Upper lobe of left lung (tissue), 6 donors: ENCODE data around the gene WIPF2. TPM values are rescaled to one million over a fixed set of nuclear protein-coding genes. Genes with fewer than 3 reads are reported as not detected.

Experiments used
- ATAC-seq, 2 donors: fragments of 200-7000 bp; cut with Tn5 transposase; one replicate each; pipeline ENCODE4 v1.9.1; 2022; ENCODE audit warnings: mild to moderate bottlenecking in 2 of 2, moderate library complexity in 2 of 2; ENCODE audit not compliant: low FRiP score in 2 of 2
- DNase-seq, 2 donors: peaks; one replicate each; pipeline ENCODE4 v3.0.0-alpha.2; 2019 to 2020
- H3K27ac ChIP-seq, 4 donors: fragments of 200-600 bp; sonication (generic); one replicate each; pipeline ENCODE4 v1.5.1; 2016 to 2019
- H3K27me3 ChIP-seq, 4 donors: fragments of 200-600 bp; sonication (generic); one replicate each; pipeline ENCODE4 v1.5.1; 2017 to 2019
- H3K36me3 ChIP-seq, 4 donors: fragments of 200-600 bp; sonication (generic); one replicate each; pipeline ENCODE4 v1.5.1; 2016 to 2019
- H3K4me1 ChIP-seq, 4 donors: fragments of 200-600 bp; sonication (generic); one replicate each; pipeline ENCODE4 v1.5.1; 2018 to 2019
- H3K4me3 ChIP-seq, 4 donors: fragments of 200-600 bp; sonication (generic); one replicate each; pipeline ENCODE4 v1.5.1; 2017 to 2019; ENCODE audit warnings: mild to moderate bottlenecking in 2 of 4, moderate library complexity in 1 of 4
- H3K9me3 ChIP-seq, 4 donors: fragments of 200-600 bp; sonication (generic); one replicate each; pipeline ENCODE4 v1.5.1; 2018 to 2019
- CTCF ChIP-seq, 6 experiments: fragments of 450-650 bp in 4 of 6; fragments of 200-600 bp in 2 of 6; sonication (generic) in 2 of 6; IDR thresholded peaks; one replicate each; pipeline ENCODE4 v1.5.1; 2016 to 2019; ENCODE audit warnings: antibody characterized with exemption in 6 of 6
- EP300 ChIP-seq, 4 donors: sonication (generic); formaldehyde crosslinking; IDR thresholded peaks; one replicate each; pipeline ENCODE4 v1.5.1; 2017; ENCODE audit warnings: antibody characterized with exemption in 4 of 4, control low read depth in 2 of 4
- POLR2A ChIP-seq, 4 donors: fragments of 450-650 bp; IDR thresholded peaks; one replicate each; pipeline ENCODE4 v1.5.1; 2016 to 2017; ENCODE audit warnings: antibody characterized with exemption in 4 of 4, mild to moderate bottlenecking in 2 of 4
- POLR2AphosphoS5 ChIP-seq, 2 donors: sonication (generic); formaldehyde crosslinking; IDR thresholded peaks; one replicate each; pipeline ENCODE4 v1.5.1; 2017; ENCODE audit warnings: antibody characterized with exemption in 2 of 2
- WGBS, 2 donors: methylation state at CpG; one replicate each; pipeline ENCODE4 v1.1.5; 2017 to 2018; 5-methylcytosine and 5-hydroxymethylcytosine counted together
- total RNA-seq, 6 donors: library from RNA; depleted of rRNA in 4 of 6; stranded (reverse); fragments of >200 nt in 4 of 6; gene quantifications; one replicate each; pipeline versions ENCODE4 v1.1.0 to v1.2.1, GENCODE V29; 2016 to 2021
- donor health status: DM: no; HTN: no; CAD: no; lungs with moderate emphysema.
- donor health status: DM: no; HTN: yes; CAD: no; lungs with severe emphysema.

Gene WIPF2
- total RNA-seq, 6 donors from 2014 or later = 19.9 to 39.8 (median 26.2) TPM

GRCh38 chr17:40317880-40318829, 99.1 kb downstream of the WIPF2 start:
- no peaks in the 10 kb centered on the region for H3K27me3 ChIP-seq
- ATAC-seq = peak; percentile 92 to 95
- peak overlapping the region; percentile 82 to 98 (median 88) for H3K4me3 ChIP-seq
- TF ChIP-seq POLR2AphosphoS5 (IDR thresholded peaks at IDR 0.05) (peak; percentile 76 to 88), EP300 (IDR thresholded peaks at IDR 0.05) (no peak), CTCF (IDR thresholded peaks at IDR 0.05) (no peak), POLR2A (IDR thresholded peaks at IDR 0.05) (peak in 3 of 4 donors; percentile 62 to 88 (median 67))
- H3K36me3 ChIP-seq = no peaks in the 10 kb centered on the region
- peaks cover 88 to 96% (median 90%) of the 10 kb centered on the region in 4 donors for H3K4me1 ChIP-seq
- H3K9me3 ChIP-seq = no peaks in the 10 kb centered on the region
- 1% methylated on average over 14 to 55 of the region's 70 CpGs for whole genome bisulfite sequencing, 2 donors
- H3K27ac ChIP-seq = peak overlapping the region; percentile 93 to 96 (median 96)
- peak; percentile 98 to 99 for DNase-seq

- peak in 1 of 2 donors; percentile 85 for DNase-seq
- H3K9me3 ChIP-seq = no peaks in the 10 kb centered on the region
- H3K4me1 ChIP-seq = peaks cover 91 to 96% (median 91%) of the 10 kb centered on the region in 4 donors
- 3% methylated on average over 9 to 13 of the region's 13 CpGs for WGBS, 2 donors
- peak overlapping the region; percentile 93 to 96 (median 96) for H3K27ac ChIP-seq
- ATAC-seq = no peak
- no peaks in the 10 kb centered on the region for H3K36me3 ChIP-seq
- H3K4me3 ChIP-seq = peak overlapping the region; percentile 82 to 98 (median 88)
- no peaks in the 10 kb centered on the region for H3K27me3 ChIP-seq
- peak in 3 of 6 experiments; percentile 20 to 28 (median 26) for TF ChIP-seq CTCF (IDR thresholded peaks at IDR 0.05)
- no peak for TF ChIP-seq POLR2AphosphoS5 (IDR thresholded peaks at IDR 0.05)
Observed at GRCh38 chr17:40318830-40319391, 99.8 kb downstream of the WIPF2 start.

- peak overlapping the region; percentile 93 to 96 (median 96) for H3K27ac ChIP-seq
- WGBS, 2 donors = 28 to 38% methylated on average over 10 of the region's 11 CpGs
- no peaks in the 10 kb centered on the region for H3K27me3 ChIP-seq
- ATAC-seq (no peak), DNase-seq (peak in 1 of 2 donors; percentile 81)
- H3K4me1 ChIP-seq = peaks cover 91 to 96% (median 91%) of the 10 kb centered on the region in 4 donors
- peak in 1 of 2 donors; percentile 46 for TF ChIP-seq POLR2AphosphoS5 (IDR thresholded peaks at IDR 0.05)
- peak in 1 of 4 donors; percentile 8 for TF ChIP-seq POLR2A (IDR thresholded peaks at IDR 0.05)
- no peak for TF ChIP-seq EP300 (IDR thresholded peaks at IDR 0.05)
- no peak for TF ChIP-seq CTCF (IDR thresholded peaks at IDR 0.05)
- no peaks in the 10 kb centered on the region for H3K36me3 ChIP-seq
- no peaks in the 10 kb centered on the region for H3K9me3 ChIP-seq
- peak overlapping the region; percentile 82 to 98 (median 88) for H3K4me3 ChIP-seq
Observed at GRCh38 chr17:40319651-40320540, 100.8 kb downstream of the WIPF2 start.

GRCh38 chr17:40320756-40321523, 101.8 kb downstream of the WIPF2 start:
- H3K4me1 ChIP-seq = peaks cover 91 to 96% (median 92%) of the 10 kb centered on the region in 4 donors
- no peaks in the 10 kb centered on the region for H3K9me3 ChIP-seq
- H3K36me3 ChIP-seq = no peaks in the 10 kb centered on the region
- ATAC-seq (peak in 1 of 2 donors; percentile 38), DNase-seq (peak in 1 of 2 donors; percentile 48)
- no peaks in the 10 kb centered on the region for H3K27me3 ChIP-seq
- peak overlapping the region in 3 of 4 donors; percentile 82 to 92 (median 83) for H3K4me3 ChIP-seq
- TF ChIP-seq POLR2AphosphoS5 (IDR thresholded peaks at IDR 0.05) (peak in 1 of 2 donors; percentile 36), CTCF (IDR thresholded peaks at IDR 0.05) (no peak), POLR2A (IDR thresholded peaks at IDR 0.05) (peak in 1 of 4 donors; percentile 41)
- WGBS, 2 donors = 0 to 36% methylated on average over 1 to 18 of the region's 19 CpGs
- H3K27ac ChIP-seq = peak overlapping the region; percentile 93 to 96 (median 96)
